ENCODE results near the gene CDIP1.

- TF ChIP-seq JUND (IDR thresholded peaks at IDR 0.05; ENCODE audit: low read length) = no peak
- TF ChIP-seq POLR2A (IDR thresholded peaks at IDR 0.05; ENCODE audit: control extremely low read depth in 1 of 2, low read depth in 2 of 2, low read length in 2 of 2) = no peak
- TF ChIP-seq EGR1 (IDR thresholded peaks at IDR 0.05; ENCODE audit: borderline replicate concordance, low read depth, low read length) = no peak
- TF ChIP-seq SIN3A (conservative IDR thresholded peaks at IDR 0.05 in 1 of 2, IDR thresholded peaks at IDR 0.05 in 1 of 2; ENCODE audit: low read depth in 1 of 2, low read length in 2 of 2) = no peak
- TF ChIP-seq EZH2 (IDR thresholded peaks at IDR 0.05; ENCODE audit: low read depth, low read length, severe bottlenecking) = no peak
Measured at GRCh38 chr16:4507588-4508345, 30.8 kb downstream of the CDIP1 start.

All from H1 (cell line).